AG09319 (cell line): ENCODE measurements around the gene DIP2C.

ENCODE experiments used
- DNase-seq: peaks from one replicate; pipeline ENCODE4 v3.0.0-alpha.2; 2010; ENCODE audit warnings: low read depth; ENCODE audit errors: extremely low read depth
- CTCF ChIP-seq: IDR thresholded peaks from 2 replicates; pipeline ENCODE4 v1.5.1; 2011; ENCODE audit warnings: low read depth, mild to moderate bottlenecking, inconsistent platforms, low read length, moderate library complexity

The DIP2C gene

GRCh38 chr10:241451-241850 lies 448.0 kb downstream of the DIP2C start:
- DNase-seq, result no peak
- TF ChIP-seq CTCF, result no peak

- DNase-seq, result no peak
- TF ChIP-seq CTCF, result no peak
These were observed 450.4 kb downstream of the DIP2C start for GRCh38 chr10:239109-239508.

- DNase-seq, result no peak
- no peak for TF ChIP-seq CTCF
These were observed 453.6 kb downstream of the DIP2C start for GRCh38 chr10:235915-236314.

GRCh38 chr10:234708-235406 lies 454.6 kb downstream of the DIP2C start:
- no peak for TF ChIP-seq CTCF

GRCh38 chr10:232878-233277 lies 456.6 kb downstream of the DIP2C start:
- DNase-seq, result no peak
- TF ChIP-seq CTCF, result no peak

More at GRCh38 chr10:234708-235406, 454.6 kb downstream of the DIP2C start:
- DNase-seq, result no peak

GRCh38 chr10:232061-232460 lies 457.4 kb downstream of the DIP2C start:
- no peak for TF ChIP-seq CTCF
- no peak for DNase-seq

GRCh38 chr10:230758-231157 lies 458.7 kb downstream of the DIP2C start:
- no peak for DNase-seq
- no peak; the same call in none of the 2 replicates for TF ChIP-seq CTCF
